Measurements from ENCODE around the gene PCGF3.
A peak's percentile ranks its signal among the peaks of the same experiment; 100 is the strongest.

DNA sequence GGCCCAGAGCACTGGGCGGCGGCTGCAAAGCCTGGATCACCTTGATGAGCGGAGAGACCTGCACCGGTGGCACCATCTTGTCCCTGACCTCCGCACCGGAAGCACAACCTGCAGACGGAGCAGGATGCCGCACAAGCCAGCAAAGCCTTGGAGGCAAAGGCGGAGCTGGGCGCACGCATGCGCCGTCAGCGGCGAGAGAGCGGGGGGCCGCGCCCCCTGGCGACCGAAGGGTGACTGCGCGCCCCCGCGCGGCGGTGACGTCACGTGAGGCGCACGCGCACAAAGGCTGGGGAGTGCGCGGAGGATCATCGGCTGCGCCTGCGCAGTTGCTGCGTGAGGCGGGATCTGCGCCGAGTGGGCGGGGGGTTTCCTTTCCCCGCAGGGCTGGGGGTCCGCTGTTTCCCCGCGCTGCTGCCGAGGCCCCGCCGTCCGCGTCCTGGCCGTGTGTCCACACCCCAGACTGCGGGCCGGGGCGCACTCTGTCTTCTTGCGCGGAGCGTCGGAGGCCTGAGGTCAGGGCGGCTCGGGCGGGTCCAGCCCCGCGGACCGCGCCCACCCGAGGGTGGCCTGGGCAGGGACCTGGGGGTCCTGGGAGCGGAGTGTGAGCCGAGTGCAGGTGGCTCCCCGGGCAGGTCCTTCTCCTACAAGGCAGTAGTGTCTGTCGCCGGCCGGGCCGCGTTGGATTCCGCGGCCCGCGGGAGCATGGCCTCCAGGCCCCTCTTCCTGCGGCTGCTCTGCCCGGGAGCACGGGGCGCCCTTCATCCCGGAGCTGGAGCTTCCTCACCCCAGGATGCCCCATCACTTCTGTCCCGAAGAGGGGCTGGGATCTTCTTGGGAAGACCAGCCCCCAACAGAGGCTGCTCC is 31.2 kb upstream of the PCGF3 start, which contains the start of the genes ATP5ME and MYL5:
- 0 out of 2 replicates have a peak, but pooled peaks have one; percentile 24 for TF ChIP-seq WRNIP1 (IDR thresholded peaks at IDR 0.05; ENCODE audit: borderline replicate concordance, low read depth, low read length)
- TF ChIP-seq SMAD1 (IDR thresholded peaks at IDR 0.05; ENCODE audit: low read depth, partially characterized antibody): no peak
- TF ChIP-seq, protein P1, sequence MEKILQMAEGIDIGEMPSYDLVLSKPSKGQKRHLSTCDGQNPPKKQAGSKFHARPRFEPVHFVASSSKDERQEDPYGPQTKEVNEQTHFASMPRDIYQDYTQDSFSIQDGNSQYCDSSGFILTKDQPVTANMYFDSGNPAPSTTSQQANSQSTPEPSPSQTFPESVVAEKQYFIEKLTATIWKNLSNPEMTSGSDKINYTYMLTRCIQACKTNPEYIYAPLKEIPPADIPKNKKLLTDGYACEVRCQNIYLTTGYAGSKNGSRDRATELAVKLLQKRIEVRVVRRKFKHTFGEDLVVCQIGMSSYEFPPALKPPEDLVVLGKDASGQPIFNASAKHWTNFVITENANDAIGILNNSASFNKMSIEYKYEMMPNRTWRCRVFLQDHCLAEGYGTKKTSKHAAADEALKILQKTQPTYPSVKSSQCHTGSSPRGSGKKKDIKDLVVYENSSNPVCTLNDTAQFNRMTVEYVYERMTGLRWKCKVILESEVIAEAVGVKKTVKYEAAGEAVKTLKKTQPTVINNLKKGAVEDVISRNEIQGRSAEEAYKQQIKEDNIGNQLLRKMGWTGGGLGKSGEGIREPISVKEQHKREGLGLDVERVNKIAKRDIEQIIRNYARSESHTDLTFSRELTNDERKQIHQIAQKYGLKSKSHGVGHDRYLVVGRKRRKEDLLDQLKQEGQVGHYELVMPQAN (conservative IDR thresholded peaks at IDR 0.05): peak; percentile 58; the same call in 1 of the 2 replicates
- TF ChIP-seq SIN3A (IDR thresholded peaks at IDR 0.05; ENCODE audit: low read depth, low read length): no peak

Data from GM12878 (cell line).